Activated naive CD4-positive, alpha-beta T cell treated with anti-CD3 and anti-CD28 coated beads, Interleukin-2, amount 10 ng/mL, durations not matched to agents 5 hours and 36 hours (primary cell): ENCODE results near the gene SPIB. TPM values are rescaled to one million over a fixed set of nuclear protein-coding genes. Genes with fewer than 3 reads are reported as not detected.

Experiments used
- total RNA-seq, 2 experiments: library from RNA; stranded (reverse); gene quantifications; one replicate each; pipeline ENCODE4 v1.2.3, GENCODE V29; 2021

SPIB gene
- under 1 TPM; 0.53 to 0.73 TPM for total RNA-seq

GRCh38 chr19:50418176-50419021, at the start of gene SPIB:
TSS of gene SPIB (plus strand) at chr19:50418938. CDS start at chr19:50418963, 25 bp downstream.

GRCh38 chr19:50376166-50377050, 42.3 kb upstream of the SPIB start, which contains the start of gene NR1H2:
TSS of gene NR1H2 (plus strand) at chr19:50376457. CDS start at chr19:50377606, 1,149 bp downstream.

GRCh38 chr19:50383852-50384684, 34.7 kb upstream of the SPIB start, which contains the start of gene POLD1:
TSS of gene POLD1 (plus strand) at chr19:50384347. CDS start at chr19:50398852, 14,505 bp downstream.

GRCh38 chr19:50432221-50433028, 13.7 kb downstream of the SPIB start, which contains the start of gene MYBPC2:
TSS of gene MYBPC2 (plus strand) at chr19:50432892. CDS start at chr19:50432954, 62 bp downstream.

GRCh38 chr19:50476224-50476906, 57.6 kb downstream of the SPIB start, which contains the start of the genes EMC10 and GARIN5A:
TSS of gene EMC10 (plus strand) at chr19:50476507. CDS start at chr19:50476545, 38 bp downstream.
TSS of gene GARIN5A (minus strand) at chr19:50476848. CDS start at chr19:50476388, 460 bp downstream.

Other genes starting within 250 kb of the SPIB start
- not detected for gene MYH14, start 215.3 kb upstream of the SPIB start, total RNA-seq
- gene KCNC3, start 89.6 kb upstream of the SPIB start, total RNA-seq: 1 to 10 TPM; 4.3 to 4.9 TPM
- 1 to 10 TPM; 3.0 to 4.5 TPM for gene NAPSA, start 53.3 kb upstream of the SPIB start, total RNA-seq
- gene NR1H2, start 42.5 kb upstream of the SPIB start, total RNA-seq: 10 to 100 TPM; 68.9 to 73.9 TPM
- gene POLD1, start 34.6 kb upstream of the SPIB start, total RNA-seq: 100 to 1,000 TPM; 108 to 116 TPM
- under 1 TPM; 0.12 to 0.66 TPM for gene MYBPC2, start 14.0 kb downstream of the SPIB start, total RNA-seq
- gene EMC10, start 57.6 kb downstream of the SPIB start, total RNA-seq: 10 to 100 TPM; 65.7 to 66.9 TPM
- gene GARIN5A, start 57.9 kb downstream of the SPIB start, total RNA-seq: under 1 TPM in 1 of 2 experiments, not detected in 1; 0.15 TPM
- gene JOSD2, start 92.3 kb downstream of the SPIB start, total RNA-seq: 10 to 100 TPM; 39.2 to 42.9 TPM
- not detected for gene ASPDH, start 95.0 kb downstream of the SPIB start, total RNA-seq
- gene LRRC4B, start 149.5 kb downstream of the SPIB start, total RNA-seq: not detected
- gene SYT3, start 220.9 kb downstream of the SPIB start, total RNA-seq: not detected
- not detected for gene C19orf81, start 230.5 kb downstream of the SPIB start, total RNA-seq